HepG2 (cell line): ENCODE measurements around the gene GPR162. TPM values are rescaled to one million over a fixed set of nuclear protein-coding genes. Genes with fewer than 3 reads are reported as not detected.

Source experiments
- CBX5 ChIP-seq: sonication (generic); formaldehyde crosslinking; IDR thresholded peaks from 2 replicates; pipeline ENCODE4 v1.4.0; 2020; ENCODE audit warnings: missing genetic modification reagents, borderline replicate concordance
- FLYWCH1 ChIP-seq: sonication (generic); formaldehyde crosslinking; IDR thresholded peaks from 2 replicates; pipeline ENCODE4 v1.8.1; 2023; ENCODE audit warnings: mild to moderate bottlenecking, missing genetic modification reagents
- GABPA ChIP-seq, 2 experiments: IDR thresholded peaks; 2 replicates each; pipeline ENCODE4 v1.6.1; 2011 to 2016; ENCODE audit warnings: low read depth in 2 of 2, low read length in 1 of 2, missing biosample characterization in 1 of 2, missing genetic modification characterization in 1 of 2
- HMGA1 ChIP-seq: sonication (generic); formaldehyde crosslinking; conservative IDR thresholded peaks from 2 replicates; pipeline ENCODE4 v1.4.0; 2020; ENCODE audit warnings: missing genetic modification reagents
- HNF4G ChIP-seq, 2 experiments: sonication (generic) in 1 of 2; formaldehyde crosslinking in 1 of 2; IDR thresholded peaks; 2 replicates each; pipeline versions ENCODE4 v1.4.0 to v1.6.1; 2011 to 2020; ENCODE audit warnings: borderline replicate concordance in 2 of 2, low read depth in 2 of 2, mild to moderate bottlenecking in 2 of 2, low read length in 1 of 2, missing genetic modification reagents in 1 of 2, moderate library complexity in 1 of 2
- JUND ChIP-seq: sonication (generic); formaldehyde crosslinking; IDR thresholded peaks from 2 replicates; pipeline ENCODE4 v1.8.0; 2022; ENCODE audit warnings: mild to moderate bottlenecking, missing genetic modification reagents
- NFKB2 ChIP-seq: sonication (generic); formaldehyde crosslinking; IDR thresholded peaks from 2 replicates; pipeline ENCODE4 v1.4.0; 2020; ENCODE audit warnings: missing genetic modification reagents, borderline replicate concordance
- NR3C1 ChIP-seq: sonication (generic); formaldehyde crosslinking; IDR thresholded peaks from 2 replicates; pipeline ENCODE4 v1.4.0; 2020; ENCODE audit warnings: missing genetic modification reagents
- REL ChIP-seq: sonication (generic); formaldehyde crosslinking; conservative IDR thresholded peaks from 2 replicates; pipeline ENCODE4 v1.8.0; 2022; ENCODE audit warnings: mild to moderate bottlenecking, missing genetic modification reagents, moderate library complexity
- THAP11 ChIP-seq: IDR thresholded peaks from 2 replicates; pipeline ENCODE4 v1.6.1; 2016; ENCODE audit warnings: missing biosample characterization, missing genetic modification reagents
- ZBTB21 ChIP-seq: sonication (generic); formaldehyde crosslinking; IDR thresholded peaks from 2 replicates; pipeline ENCODE4 v1.4.0; 2020; ENCODE audit warnings: missing genetic modification reagents
- ZFP36 ChIP-seq: fragments of 150-350 bp; IDR thresholded peaks from 2 replicates; pipeline ENCODE4 v1.6.1; 2018; ENCODE audit warnings: borderline replicate concordance, low read length, low read depth; ENCODE audit not compliant: partially characterized antibody
- ZFP62 ChIP-seq: sonication (generic); formaldehyde crosslinking; IDR thresholded peaks from 2 replicates; pipeline ENCODE4 v1.4.0; 2020; ENCODE audit warnings: missing genetic modification reagents
- ZNF101 ChIP-seq: sonication (generic); formaldehyde crosslinking; IDR thresholded peaks from 2 replicates; pipeline ENCODE4 v1.4.0; 2020; ENCODE audit warnings: mild to moderate bottlenecking, low read depth, missing genetic modification reagents, borderline replicate concordance
- ZNF225 ChIP-seq: sonication (generic); formaldehyde crosslinking; IDR thresholded peaks from 2 replicates; pipeline ENCODE4 v1.4.0; 2020; ENCODE audit warnings: mild to moderate bottlenecking, missing genetic modification reagents
- ZNF24 ChIP-seq: fragments of 450-650 bp; IDR thresholded peaks from 2 replicates; pipeline ENCODE4 v1.6.1; 2017; ENCODE audit warnings: antibody characterized with exemption, mild to moderate bottlenecking
- ZNF274 ChIP-seq: sonication (generic); formaldehyde crosslinking; IDR thresholded peaks from 2 replicates; pipeline ENCODE4 v1.5.1; 2020; ENCODE audit warnings: mild to moderate bottlenecking, missing genetic modification reagents
- ZNF34 ChIP-seq: sonication (generic); formaldehyde crosslinking; IDR thresholded peaks from 2 replicates; pipeline ENCODE4 v1.4.0; 2020; ENCODE audit warnings: mild to moderate bottlenecking, missing genetic modification reagents, borderline replicate concordance
- ZNF563 ChIP-seq: sonication (generic); formaldehyde crosslinking; IDR thresholded peaks from 2 replicates; pipeline ENCODE4 v1.8.0; 2022; ENCODE audit warnings: mild to moderate bottlenecking, moderate library complexity, missing genetic modification reagents
- ZNF749 ChIP-seq: sonication (generic); formaldehyde crosslinking; IDR thresholded peaks from 2 replicates; pipeline ENCODE4 v1.8.0; 2022; ENCODE audit warnings: mild to moderate bottlenecking, missing genetic modification reagents, moderate library complexity, borderline replicate concordance
- polyA plus RNA-seq, 8 experiments: library from polyadenylated mRNA; depleted of rRNA in 3 of 8; stranded (reverse) in 7 of 8; unstranded in 1 of 8; fragments of >200 nt; fragmentation: Illumina TruSeq in 4 of 8; extraction: Trizol in 4 of 8; gene quantifications; 2 replicates each; pipeline versions ENCODE4 v1.2.1 to v1.2.3, GENCODE V29; 2011 to 2016; ENCODE audit warnings: low read depth in 4 of 8, missing spikeins in 1 of 8, mixed read lengths in 1 of 8; ENCODE audit not compliant: insufficient read depth in 1 of 8
- total RNA-seq, 5 experiments: library from RNA; depleted of rRNA; stranded (reverse); fragments of >200 nt; fragmentation: Illumina TruSeq; extraction: Trizol; gene quantifications; 2 replicates each; pipeline ENCODE4 v1.2.3, GENCODE V29; 2016; ENCODE audit warnings: low read depth in 1 of 5
- TF ChIP-seq, protein P1 (sequence below): sonication (generic); formaldehyde crosslinking; IDR thresholded peaks from 2 replicates; pipeline ENCODE4 v1.4.0; 2020; ENCODE audit warnings: mild to moderate bottlenecking, missing genetic modification reagents
- TF ChIP-seq, protein P2 (sequence below): sonication (generic); formaldehyde crosslinking; IDR thresholded peaks from 2 replicates; pipeline ENCODE4 v1.4.0; 2020; ENCODE audit warnings: mild to moderate bottlenecking, missing genetic modification reagents
- TF ChIP-seq, protein P3 (sequence below): sonication (generic); formaldehyde crosslinking; IDR thresholded peaks from 2 replicates; pipeline ENCODE4 v1.4.0; 2020; ENCODE audit warnings: mild to moderate bottlenecking, low read depth, missing genetic modification reagents
- TF ChIP-seq, protein P4 (sequence below): sonication (generic); formaldehyde crosslinking; IDR thresholded peaks from 2 replicates; pipeline ENCODE4 v1.4.0; 2020; ENCODE audit warnings: missing genetic modification reagents, borderline replicate concordance
- TF ChIP-seq, protein P5 (sequence below): sonication (generic); formaldehyde crosslinking; conservative IDR thresholded peaks from 2 replicates; pipeline ENCODE4 v1.4.0; 2020; ENCODE audit warnings: missing genetic modification reagents

The GPR162 gene
- total and polyA plus RNA-seq, 2 of the 13 experiments (the other 11 are each of a cell fraction or from before 2014, with no cell fraction given), result 0.08 TPM; not detected in 1

DNA sequence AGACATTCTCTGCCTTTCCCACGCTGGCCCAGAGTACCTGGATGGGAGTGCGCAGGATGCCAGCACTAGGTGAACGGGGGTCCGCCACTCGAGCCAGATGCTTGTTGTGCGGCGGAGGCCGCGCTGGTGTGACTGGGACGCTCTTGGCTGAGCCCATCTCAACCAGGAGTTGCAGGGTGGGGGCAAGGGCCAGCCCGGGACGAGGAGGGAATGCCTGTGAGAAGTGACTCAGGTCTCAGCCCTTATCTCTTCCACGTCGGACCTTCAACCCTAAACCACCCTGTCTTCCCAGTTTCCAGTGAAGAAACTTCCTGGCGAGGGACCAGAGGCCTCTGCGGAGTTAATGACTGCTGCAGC, 29.2 kb downstream of the GPR162 start (continued):
- TF ChIP-seq ZNF563 (CRISPR knock-in tag), result peak; percentile 22; the same call in 1 of the 2 replicates
- TF ChIP-seq ZFP62 (CRISPR knock-in tag), result no peak
- no peak for TF ChIP-seq GABPA (IDR thresholded peaks at IDR 0.05; ENCODE audit: low read depth, low read length)
- no peak for TF ChIP-seq GABPA (CRISPR knock-in tag; IDR thresholded peaks at IDR 0.05; ENCODE audit: low read depth)
- TF ChIP-seq ZNF225 (CRISPR knock-in tag), result 0 out of 2 replicates have a peak, but pooled peaks have one; percentile 11
- no peak for TF ChIP-seq ZNF34 (CRISPR knock-in tag)
- no peak for TF ChIP-seq JUND (CRISPR knock-in tag)
- TF ChIP-seq FLYWCH1, result no peak
- TF ChIP-seq CBX5 (CRISPR knock-in tag), result no peak
- TF ChIP-seq ZNF274 (CRISPR knock-in tag), result 0 out of 2 replicates have a peak, but pooled peaks have one; percentile 18
- no peak for TF ChIP-seq NFKB2
- TF ChIP-seq, protein P1, sequence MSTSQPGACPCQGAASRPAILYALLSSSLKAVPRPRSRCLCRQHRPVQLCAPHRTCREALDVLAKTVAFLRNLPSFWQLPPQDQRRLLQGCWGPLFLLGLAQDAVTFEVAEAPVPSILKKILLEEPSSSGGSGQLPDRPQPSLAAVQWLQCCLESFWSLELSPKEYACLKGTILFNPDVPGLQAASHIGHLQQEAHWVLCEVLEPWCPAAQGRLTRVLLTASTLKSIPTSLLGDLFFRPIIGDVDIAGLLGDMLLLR, result peak; percentile 66; the same call in 1 of the 2 replicates
- no peak for TF ChIP-seq NR3C1 (CRISPR knock-in tag)
- TF ChIP-seq ZNF24, result no peak
- TF ChIP-seq ZNF749 (CRISPR knock-in tag), result peak; percentile 12; the same call in 1 of the 2 replicates
- TF ChIP-seq THAP11 (CRISPR knock-in tag), result no peak
- TF ChIP-seq, protein P2, sequence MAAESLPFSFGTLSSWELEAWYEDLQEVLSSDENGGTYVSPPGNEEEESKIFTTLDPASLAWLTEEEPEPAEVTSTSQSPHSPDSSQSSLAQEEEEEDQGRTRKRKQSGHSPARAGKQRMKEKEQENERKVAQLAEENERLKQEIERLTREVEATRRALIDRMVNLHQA, result no peak
- TF ChIP-seq, protein P3, sequence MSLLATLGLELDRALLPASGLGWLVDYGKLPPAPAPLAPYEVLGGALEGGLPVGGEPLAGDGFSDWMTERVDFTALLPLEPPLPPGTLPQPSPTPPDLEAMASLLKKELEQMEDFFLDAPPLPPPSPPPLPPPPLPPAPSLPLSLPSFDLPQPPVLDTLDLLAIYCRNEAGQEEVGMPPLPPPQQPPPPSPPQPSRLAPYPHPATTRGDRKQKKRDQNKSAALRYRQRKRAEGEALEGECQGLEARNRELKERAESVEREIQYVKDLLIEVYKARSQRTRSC, result no peak
- TF ChIP-seq, protein P4, sequence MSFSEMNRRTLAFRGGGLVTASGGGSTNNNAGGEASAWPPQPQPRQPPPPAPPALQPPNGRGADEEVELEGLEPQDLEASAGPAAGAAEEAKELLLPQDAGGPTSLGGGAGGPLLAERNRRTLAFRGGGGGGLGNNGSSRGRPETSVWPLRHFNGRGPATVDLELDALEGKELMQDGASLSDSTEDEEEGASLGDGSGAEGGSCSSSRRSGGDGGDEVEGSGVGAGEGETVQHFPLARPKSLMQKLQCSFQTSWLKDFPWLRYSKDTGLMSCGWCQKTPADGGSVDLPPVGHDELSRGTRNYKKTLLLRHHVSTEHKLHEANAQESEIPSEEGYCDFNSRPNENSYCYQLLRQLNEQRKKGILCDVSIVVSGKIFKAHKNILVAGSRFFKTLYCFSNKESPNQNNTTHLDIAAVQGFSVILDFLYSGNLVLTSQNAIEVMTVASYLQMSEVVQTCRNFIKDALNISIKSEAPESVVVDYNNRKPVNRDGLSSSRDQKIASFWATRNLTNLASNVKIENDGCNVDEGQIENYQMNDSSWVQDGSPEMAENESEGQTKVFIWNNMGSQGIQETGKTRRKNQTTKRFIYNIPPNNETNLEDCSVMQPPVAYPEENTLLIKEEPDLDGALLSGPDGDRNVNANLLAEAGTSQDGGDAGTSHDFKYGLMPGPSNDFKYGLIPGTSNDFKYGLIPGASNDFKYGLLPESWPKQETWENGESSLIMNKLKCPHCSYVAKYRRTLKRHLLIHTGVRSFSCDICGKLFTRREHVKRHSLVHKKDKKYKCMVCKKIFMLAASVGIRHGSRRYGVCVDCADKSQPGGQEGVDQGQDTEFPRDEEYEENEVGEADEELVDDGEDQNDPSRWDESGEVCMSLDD (CRISPR knock-in tag), result no peak
- TF ChIP-seq HMGA1 (CRISPR knock-in tag), result no peak
- TF ChIP-seq ZFP36, result no peak
- TF ChIP-seq ZBTB21 (CRISPR knock-in tag), result no peak
- TF ChIP-seq HNF4G (IDR thresholded peaks at IDR 0.05; ENCODE audit: borderline replicate concordance, low read depth, low read length), result 0 out of 2 replicates have a peak, but pooled peaks have one; percentile 10
- TF ChIP-seq HNF4G (CRISPR knock-in tag; IDR thresholded peaks at IDR 0.05; ENCODE audit: borderline replicate concordance, low read depth), result no peak
- TF ChIP-seq, protein P5, sequence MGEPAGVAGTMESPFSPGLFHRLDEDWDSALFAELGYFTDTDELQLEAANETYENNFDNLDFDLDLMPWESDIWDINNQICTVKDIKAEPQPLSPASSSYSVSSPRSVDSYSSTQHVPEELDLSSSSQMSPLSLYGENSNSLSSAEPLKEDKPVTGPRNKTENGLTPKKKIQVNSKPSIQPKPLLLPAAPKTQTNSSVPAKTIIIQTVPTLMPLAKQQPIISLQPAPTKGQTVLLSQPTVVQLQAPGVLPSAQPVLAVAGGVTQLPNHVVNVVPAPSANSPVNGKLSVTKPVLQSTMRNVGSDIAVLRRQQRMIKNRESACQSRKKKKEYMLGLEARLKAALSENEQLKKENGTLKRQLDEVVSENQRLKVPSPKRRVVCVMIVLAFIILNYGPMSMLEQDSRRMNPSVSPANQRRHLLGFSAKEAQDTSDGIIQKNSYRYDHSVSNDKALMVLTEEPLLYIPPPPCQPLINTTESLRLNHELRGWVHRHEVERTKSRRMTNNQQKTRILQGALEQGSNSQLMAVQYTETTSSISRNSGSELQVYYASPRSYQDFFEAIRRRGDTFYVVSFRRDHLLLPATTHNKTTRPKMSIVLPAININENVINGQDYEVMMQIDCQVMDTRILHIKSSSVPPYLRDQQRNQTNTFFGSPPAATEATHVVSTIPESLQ (CRISPR knock-in tag), result no peak
- no peak; the same call in 1 of the 2 replicates for TF ChIP-seq REL (CRISPR knock-in tag)
- TF ChIP-seq ZNF101 (CRISPR knock-in tag), result no peak
